Measurements from ENCODE around the gene CHRNA5. TPM values are rescaled to one million over a fixed set of nuclear protein-coding genes. Genes with fewer than 3 reads are reported as not detected.
"Not testable (repeated sequence)": the region's sequence is repeated elsewhere in the genome, so short reads cannot be mapped to it uniquely, and the experiment has no call there.

The CHRNA5 gene
- total RNA-seq, 4 donors from 2014 or later = 0.84 to 3.0 (median 1.3) TPM

DNA sequence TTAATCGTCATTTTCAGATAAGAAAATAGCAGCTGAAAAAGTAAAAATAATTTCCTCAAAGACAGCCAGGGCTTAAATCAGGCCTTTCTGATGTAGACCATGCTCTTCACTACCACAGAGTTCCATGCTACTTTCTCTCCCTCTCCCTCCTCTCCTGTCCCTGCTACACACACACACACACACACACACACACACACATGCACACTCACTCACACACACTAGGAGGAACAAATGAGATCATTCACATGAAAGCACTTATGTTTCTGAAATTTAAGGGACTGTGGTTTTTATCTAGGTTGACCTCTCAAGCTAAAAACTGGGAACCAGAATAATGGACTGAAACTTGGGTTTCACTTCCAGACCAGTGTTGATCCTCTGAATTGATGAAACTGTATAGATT lies 29.2 kb upstream of the CHRNA5 start:
- no peaks in the 10 kb centered on the region for H3K9me3 ChIP-seq
- H3K36me3 ChIP-seq = no peaks in the 10 kb centered on the region
- no peaks in the 10 kb centered on the region for H3K27me3 ChIP-seq
- no peak overlapping the region for H3K4me3 ChIP-seq
- no peak for DNase-seq (ENCODE audit: low spot score in 2 of 2)
- H3K4me1 ChIP-seq = peaks cover 0 to 15% (median 1%) of the 10 kb centered on the region in 4 donors
- 88 to 92% methylated on average over 1 of the region's 1 CpG for WGBS, 2 donors
- H3K27ac ChIP-seq = no peak overlapping the region
- TF ChIP-seq EP300 (IDR thresholded peaks at IDR 0.05) (no peak), POLR2A (IDR thresholded peaks at IDR 0.05) (no peak), CTCF (IDR thresholded peaks at IDR 0.05) (no peak)

GRCh38 chr15:78537266-78537905 lies 27.9 kb upstream of the CHRNA5 start:
- no peaks in the 10 kb centered on the region for H3K9me3 ChIP-seq
- 67 to 77% methylated on average over 5 of the region's 5 CpGs for WGBS, 2 donors
- no peak overlapping the region for H3K27ac ChIP-seq
- H3K4me3 ChIP-seq = no peak overlapping the region
- no peak for DNase-seq (ENCODE audit: low spot score in 2 of 2)
- TF ChIP-seq CTCF (IDR thresholded peaks at IDR 0.05) (no peak), EP300 (IDR thresholded peaks at IDR 0.05) (no peak), POLR2A (IDR thresholded peaks at IDR 0.05) (no peak)
- H3K4me1 ChIP-seq = peaks cover 0 to 27% (median 11%) of the 10 kb centered on the region in 4 donors
- no peaks in the 10 kb centered on the region for H3K27me3 ChIP-seq
- peaks cover 0 to 4% (median 0%) of the 10 kb centered on the region in 3 donors for H3K36me3 ChIP-seq

DNA sequence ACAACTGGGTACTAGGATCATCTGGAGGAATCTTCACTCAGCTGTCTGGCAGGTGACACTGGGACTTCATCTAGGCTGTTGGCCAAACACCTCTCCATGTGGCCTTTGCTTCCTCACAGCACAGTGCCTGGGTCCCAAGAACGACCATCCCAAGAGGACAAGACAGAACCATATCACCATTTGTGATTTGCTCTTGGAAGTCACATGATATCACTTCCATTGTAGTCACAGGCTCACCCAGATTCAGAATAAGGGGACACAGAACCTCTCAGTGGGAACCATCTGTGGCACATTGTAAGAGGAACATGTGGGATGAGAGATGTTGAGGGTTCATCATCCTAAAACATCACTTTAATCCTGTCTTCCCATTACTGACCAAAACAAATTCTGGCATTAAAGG lies 27.0 kb upstream of the CHRNA5 start:
- Histone ChIP-seq H3K9me3 (no peaks in the 10 kb centered on the region), H3K4me1 (peaks cover 0 to 34% (median 11%) of the 10 kb centered on the region in 4 donors), H3K27ac (no peak overlapping the region), H3K27me3 (no peaks in the 10 kb centered on the region), H3K4me3 (no peak overlapping the region), H3K36me3 (peaks cover 0 to 12% (median 0%) of the 10 kb centered on the region in 3 donors)
- DNase-seq (ENCODE audit: low spot score in 2 of 2) = no peak
- TF ChIP-seq POLR2A (IDR thresholded peaks at IDR 0.05) (no peak), EP300 (IDR thresholded peaks at IDR 0.05) (no peak)
- WGBS, 2 donors = 76 to 86% methylated on average over 1 of the region's 1 CpG

GRCh38 chr15:78539464-78540140 lies 25.7 kb upstream of the CHRNA5 start:
- WGBS, 2 donors = 76 to 77% methylated on average over 18 of the region's 18 CpGs
- not testable (repeated sequence) for DNase-seq (ENCODE audit: low spot score in 2 of 2); H3K9me3 ChIP-seq; H3K27me3 ChIP-seq
- Histone ChIP-seq H3K4me3 (peak overlapping the region; percentile 61 to 74 (median 70)), H3K4me1 (peaks cover 0 to 29% (median 11%) of the 10 kb centered on the region in 4 donors), H3K36me3 (peaks cover 0 to 22% (median 0%) of the 10 kb centered on the region in 3 donors), H3K27ac (peak overlapping the region; percentile 87 to 96 (median 92))

DNA sequence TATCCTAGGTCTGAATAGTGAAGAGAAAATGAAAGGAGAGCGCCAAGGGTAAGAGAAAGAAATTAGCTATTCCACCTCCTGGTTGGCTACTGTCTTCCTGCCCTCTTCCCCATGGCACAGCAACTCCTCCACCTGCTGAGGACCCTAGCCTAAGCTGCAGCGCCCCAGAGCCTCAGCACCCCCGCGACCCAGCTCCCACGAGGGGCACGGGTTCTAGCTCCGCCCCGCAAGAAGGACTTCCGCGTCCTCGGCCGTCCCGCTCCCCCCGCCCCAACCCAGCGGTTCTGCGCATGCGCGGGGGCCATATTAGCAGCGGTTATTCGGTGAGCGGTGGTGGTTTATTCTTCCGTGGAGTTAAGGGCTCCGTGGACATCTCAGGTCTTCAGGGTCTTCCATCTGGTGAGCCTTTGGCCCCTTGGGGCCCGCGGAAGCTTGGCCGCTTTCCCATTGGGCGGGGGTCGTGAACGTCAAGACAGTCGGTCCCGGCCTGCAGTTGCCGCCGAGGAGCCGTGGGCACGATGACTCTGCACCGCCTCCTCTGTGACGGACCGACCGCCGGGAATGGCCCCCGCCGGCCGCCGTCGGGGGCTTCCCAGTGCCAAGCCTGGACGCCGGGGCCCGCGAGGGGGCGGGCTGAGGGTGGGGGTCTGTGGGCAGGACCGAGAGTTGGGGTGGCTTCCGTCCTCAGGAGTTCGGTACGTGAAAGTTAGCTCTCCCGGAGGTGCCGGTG lies 25.0 kb upstream of the CHRNA5 start, which contains the start of gene PSMA4:
Gene PSMA4 (plus strand): TSS at position 304 of the 730 bp plus-strand sequence. CDS start 1,484 bp downstream, outside the sequence.
- Histone ChIP-seq H3K36me3 (peaks cover 0 to 29% (median 1%) of the 10 kb centered on the region in 3 donors), H3K4me3 (peak within 1 kb of the TSS; percentile 61 to 74 (median 70)), H3K4me1 (peaks cover 0 to 29% (median 11%) of the 10 kb centered on the region in 4 donors), H3K27me3 (no peaks in the 10 kb centered on the region), H3K27ac (peak within 1 kb of the TSS; percentile 87 to 96 (median 92)), H3K9me3 (no peaks in the 10 kb centered on the region)
- 0 to 1% methylated on average over 24 to 25 of the region's 56 CpGs for WGBS, 2 donors
- DNase-seq (ENCODE audit: low spot score in 2 of 2) = peak; percentile 88 to 92
- TF ChIP-seq POLR2A (IDR thresholded peaks at IDR 0.05) = peak; percentile 65 to 79
- peak in 2 of 5 experiments; percentile 11 to 18 for TF ChIP-seq CTCF (IDR thresholded peaks at IDR 0.05)
- TF ChIP-seq EP300 (IDR thresholded peaks at IDR 0.05) = peak; percentile 43 to 95
